GM20431 (cell line): ENCODE data around the gene CRYGA.
"Not testable (repeated sequence)": the region's sequence is repeated elsewhere in the genome, so short reads cannot be mapped to it uniquely, and the experiment has no call there.

Experiments used
- in situ Hi-C: fragments of 300-500 bp; cut with MseI, MboI; formaldehyde crosslinking; loops from one replicate; pipeline ENCODE4 v1.15.0; 2020; ENCODE audit warnings: low sequenced_read_pairs; ENCODE audit not compliant: unreplicated experiment

Gene CRYGA

DNA sequence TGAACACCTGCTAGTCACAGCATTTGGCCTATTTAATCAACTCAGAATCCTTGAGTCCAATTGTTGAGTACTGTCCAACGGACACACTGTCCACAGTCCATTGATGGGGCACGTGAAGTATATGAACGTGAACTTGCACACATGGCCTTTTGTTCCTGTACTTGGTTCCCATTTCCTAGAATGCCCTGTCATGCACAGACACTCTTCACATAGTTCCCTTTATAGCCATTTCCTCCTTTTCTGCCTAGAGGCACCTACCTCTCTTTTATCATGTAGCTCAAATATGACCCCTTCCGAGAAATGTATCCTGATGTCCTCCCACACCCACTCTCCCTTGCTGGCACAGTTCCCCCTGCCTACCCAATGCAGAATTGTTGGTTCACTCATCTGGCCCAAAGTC lies 8.7 kb upstream of the CRYGA start:
- in situ Hi-C loops: no loop called here

DNA sequence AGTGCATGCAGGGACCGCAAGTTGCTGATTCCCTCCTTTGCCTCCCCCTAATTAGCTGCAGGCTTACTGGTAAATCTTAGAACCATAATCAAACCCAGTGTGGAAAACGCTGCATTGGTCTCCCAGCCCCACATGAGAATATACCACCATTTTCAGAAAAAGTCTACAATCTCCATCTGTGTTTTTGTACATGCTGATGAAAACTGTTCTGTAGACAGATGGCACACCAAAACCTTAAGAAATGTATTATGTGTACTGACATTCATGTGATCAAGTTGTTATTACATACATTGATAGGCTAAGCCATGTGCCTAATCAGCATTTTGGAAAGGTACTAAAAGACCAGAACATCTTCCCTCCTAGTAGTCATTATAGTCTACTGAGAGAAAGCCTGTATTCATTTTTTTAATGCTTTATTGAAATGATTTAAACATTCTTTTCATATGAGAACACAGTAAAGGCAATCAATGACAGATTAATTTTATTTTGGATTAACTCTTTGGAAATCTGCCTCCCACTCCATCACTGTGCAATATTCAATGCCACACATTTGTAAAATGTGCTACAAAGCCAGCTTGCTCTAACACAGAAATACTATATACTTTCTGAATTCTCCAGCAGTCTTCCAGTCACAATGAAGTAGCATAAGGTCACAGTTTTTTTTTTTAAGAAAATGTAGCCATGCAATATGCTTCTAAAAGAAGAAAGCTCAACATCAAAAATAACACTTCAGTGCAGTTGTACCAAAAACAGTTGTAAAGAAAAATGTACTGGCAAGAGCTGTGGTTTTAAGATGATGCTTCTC lies 1.8 kb upstream of the CRYGA start:
- in situ Hi-C loops: no loop called here

DNA sequence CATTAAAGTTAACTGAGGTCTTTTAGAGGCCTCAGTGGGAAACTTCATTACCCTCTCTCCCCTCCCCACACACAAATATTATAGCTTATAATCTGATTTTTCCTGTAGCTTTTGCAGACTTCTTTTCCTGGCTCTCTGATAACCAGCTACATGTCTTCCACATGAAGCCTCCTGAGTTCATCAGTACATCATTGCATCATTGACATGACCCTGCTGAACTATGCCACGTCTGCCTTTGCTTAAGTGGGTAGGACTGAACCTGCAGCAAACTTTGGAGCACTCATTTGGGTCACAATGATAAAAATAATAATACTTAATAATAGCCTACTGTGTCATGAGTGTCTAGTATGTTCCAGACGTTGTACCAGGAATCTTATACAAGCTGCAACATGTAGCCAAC lies 7.0 kb downstream of the CRYGA start:
- in situ Hi-C loops: no loop called here

DNA sequence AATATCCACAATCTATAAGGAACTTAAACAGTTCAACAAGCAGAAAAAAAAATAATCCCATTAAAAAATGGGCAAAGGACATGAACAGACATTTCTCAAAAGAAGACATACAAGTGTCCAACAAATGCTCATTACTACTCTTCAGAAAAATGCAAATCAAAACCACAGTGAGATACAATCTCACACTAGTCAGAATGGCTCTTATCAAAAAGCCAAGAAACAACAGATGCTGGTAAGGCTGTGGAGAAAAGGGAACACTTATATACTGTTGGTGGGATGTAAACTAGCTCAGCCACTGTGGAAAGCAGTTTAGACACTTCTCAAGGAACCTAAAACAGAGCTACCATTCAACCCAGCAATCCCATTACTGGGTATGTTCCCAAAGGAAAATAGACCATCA lies 10.2 kb downstream of the CRYGA start:
- in situ Hi-C loops: no loop called here

DNA sequence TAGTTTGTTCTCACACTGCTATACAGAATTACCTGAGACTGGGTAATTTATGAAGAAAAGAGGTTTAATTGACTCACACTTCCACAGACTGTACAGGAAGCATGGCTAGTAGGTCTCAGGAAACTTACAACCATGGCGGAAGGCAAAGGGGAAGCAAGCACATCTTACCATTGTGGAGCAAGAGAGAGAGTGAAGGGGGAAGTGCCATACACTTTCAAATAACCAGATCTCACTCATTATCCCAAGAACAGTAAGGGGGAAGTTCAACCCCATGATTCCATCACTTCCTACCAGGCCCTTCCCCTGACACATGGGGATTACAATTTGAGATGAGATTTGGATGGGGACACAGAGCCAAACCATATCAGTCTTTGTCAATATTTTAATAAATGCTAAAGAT lies 12.4 kb downstream of the CRYGA start:
- in situ Hi-C loops: no loop called here

DNA sequence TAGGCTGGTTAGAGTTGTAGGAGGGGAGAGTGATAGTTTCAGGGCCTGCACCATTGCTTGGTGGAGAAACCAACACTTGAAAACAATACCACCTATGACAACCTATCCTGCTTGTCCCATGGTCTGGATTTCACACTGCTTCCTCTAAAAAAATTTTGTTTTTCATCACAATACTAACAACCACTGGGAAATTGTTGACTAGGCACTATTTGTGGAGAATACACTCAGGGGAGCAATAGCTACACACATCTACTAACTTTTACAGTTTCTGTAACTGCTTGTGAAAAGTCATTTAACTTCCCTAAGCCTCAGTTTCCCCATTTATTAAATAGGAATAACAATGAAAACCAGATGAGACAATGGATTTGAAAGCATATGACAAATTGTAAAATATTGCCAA lies 13.3 kb downstream of the CRYGA start:
- in situ Hi-C loops: no loop called here

DNA sequence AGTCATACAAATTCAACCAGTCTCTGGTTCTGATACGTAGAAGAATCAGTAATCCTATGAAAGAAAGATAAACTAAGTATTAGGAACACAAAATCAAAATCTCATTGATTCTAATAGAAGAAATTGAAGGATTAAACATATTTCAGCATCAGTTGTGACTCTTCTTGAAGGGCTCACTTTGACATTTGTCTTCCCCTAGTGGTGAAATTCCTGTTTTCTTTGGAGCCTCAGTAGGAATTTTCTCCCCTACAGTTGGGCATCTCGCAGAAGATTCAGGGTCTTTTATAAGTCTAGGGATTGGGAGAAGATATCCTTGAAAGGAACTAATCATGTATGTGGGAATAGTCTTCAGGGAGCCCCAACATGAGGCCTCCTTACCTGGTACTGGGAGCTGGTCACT lies 14.6 kb downstream of the CRYGA start:
- in situ Hi-C loops: no loop called here

DNA sequence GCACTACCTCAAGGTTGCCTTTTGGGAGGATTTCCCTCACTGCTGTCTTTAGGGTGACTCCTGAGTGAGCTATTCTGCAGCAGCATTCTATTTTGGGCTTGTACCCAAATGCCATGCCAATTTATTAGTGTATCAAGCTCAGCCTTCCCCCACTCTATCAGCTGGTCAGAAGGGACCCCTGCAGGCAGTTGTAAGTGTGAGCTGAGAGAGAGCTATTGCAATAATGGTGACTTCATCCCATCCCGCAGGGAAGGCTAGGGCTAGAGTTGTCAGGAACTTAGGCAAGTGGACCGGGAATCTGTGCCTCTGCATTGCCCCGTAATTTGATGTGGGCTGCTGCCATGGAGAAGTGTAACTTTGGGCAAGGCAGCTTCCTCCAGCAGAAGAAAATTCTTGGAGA lies 15.6 kb downstream of the CRYGA start:
- in situ Hi-C loops: no loop called here

DNA sequence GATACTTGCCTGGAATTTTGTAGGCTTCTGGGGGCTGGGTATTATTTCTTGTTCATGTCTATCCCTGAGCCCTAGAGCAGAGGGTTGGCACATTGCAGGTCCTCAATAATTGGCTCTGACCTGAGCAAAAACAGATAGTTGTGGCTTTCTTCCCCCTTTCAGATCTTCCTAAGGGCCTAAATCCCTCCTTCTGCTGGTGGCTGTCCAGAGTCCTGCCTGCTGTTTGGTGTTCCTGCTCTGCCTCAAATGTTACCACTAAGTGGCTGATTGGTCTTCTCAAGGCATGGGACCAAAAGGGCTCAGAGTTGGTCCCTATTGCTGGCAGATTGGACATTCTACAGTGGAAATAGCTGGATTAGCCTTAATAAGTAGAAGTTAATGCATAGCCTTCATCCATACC lies 16.4 kb downstream of the CRYGA start:
- in situ Hi-C loops: no loop called here

DNA sequence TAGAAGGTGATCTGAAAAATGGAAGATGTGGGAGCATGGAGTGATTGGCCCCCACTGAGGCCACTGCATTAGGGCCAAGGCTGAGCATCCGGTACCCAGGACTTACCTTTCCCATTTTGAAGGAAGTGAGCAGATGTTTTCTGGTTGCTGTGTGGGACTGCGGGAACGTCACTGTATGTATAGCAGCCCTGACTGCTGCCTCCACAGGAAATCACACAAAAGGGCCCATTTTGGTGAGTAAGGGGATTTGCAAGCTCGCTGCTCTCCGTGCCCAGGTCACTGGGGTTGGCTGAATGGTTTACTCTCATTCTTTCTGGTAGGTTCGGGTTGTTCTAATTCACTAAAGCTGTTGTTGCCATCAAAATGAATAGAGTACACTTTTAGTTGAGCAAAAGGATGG lies 17.4 kb downstream of the CRYGA start, which contains the start of gene CRYGB:
Gene CRYGB, minus strand, starts transcription at position 153 of the 400 bp plus-strand sequence. Its CDS starts 38 bp downstream, at position 115.
- in situ Hi-C loops: no loop called here

DNA sequence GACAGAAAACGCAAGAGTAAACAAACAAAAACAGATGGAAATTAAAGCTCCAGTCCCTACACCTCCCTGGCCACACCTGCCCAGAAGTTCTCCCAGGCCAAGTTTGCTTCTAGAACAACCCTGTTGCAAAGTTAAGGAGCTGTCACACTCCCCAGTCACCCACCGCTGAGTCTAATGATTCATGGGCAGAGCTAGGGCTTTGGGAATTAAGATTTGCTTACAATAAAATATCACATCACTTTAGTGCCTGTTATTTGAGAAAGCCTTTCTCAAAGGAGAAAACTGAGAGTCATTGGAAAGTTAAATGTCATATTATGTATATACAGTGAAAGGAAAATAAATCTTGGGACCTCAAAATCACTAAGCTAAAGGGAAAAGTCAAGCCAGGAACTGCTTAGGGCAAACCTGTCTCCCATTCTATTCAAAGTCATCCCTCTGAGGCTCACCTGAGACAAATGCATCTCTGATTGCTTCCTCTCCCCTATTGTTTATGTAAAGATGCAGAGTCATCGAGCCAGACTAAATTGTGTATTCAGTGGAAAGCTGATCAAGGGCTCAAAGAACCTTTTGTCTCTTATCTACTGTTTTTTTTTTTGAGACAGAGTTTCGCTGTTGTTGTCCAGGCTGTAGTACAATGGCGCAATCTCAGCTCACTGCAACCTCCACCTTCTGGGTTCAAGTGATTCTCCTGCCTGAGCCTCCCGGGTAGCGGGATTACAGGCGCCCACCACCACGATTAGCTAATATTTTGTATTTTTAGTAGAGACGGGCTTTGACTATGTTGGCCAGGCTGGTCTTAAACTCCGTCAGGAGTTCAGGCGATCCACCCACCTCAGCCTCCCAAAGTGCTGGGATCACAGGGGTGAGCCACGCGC lies 20.2 kb downstream of the CRYGA start:
- in situ Hi-C loops: no loop called here

DNA sequence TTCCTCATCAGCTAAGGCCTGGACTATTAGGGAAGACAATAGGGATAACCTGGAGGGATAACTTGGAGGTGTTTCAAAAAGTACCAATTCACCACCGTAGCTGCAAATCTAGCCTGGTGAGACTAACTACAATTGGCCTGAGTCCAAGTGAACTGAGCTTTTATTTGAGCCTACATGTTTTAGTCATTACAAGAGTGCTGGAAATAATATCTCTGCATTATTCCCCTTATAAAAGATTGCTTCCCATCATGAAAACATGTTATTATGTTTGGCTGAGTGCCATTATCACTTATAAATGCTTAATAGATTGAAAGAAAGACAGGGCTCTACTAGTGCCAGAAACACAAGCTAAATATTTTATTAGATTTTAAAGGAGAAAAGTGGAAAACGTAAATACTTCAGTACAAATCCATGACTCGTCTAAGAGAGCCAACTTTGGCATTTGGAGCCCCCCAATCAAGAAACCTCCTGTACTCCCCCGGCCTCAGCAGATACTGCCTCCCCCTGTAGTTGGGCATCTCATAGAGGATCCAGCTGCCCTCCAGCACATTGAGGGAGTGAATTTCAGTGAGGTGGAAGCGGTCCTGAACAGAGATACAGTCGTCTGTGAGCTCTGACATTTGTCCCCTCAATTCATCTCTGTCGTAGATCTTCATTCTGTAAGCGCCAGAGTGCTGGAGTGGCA lies 21.0 kb downstream of the CRYGA start:
- in situ Hi-C loops: no loop called here

DNA sequence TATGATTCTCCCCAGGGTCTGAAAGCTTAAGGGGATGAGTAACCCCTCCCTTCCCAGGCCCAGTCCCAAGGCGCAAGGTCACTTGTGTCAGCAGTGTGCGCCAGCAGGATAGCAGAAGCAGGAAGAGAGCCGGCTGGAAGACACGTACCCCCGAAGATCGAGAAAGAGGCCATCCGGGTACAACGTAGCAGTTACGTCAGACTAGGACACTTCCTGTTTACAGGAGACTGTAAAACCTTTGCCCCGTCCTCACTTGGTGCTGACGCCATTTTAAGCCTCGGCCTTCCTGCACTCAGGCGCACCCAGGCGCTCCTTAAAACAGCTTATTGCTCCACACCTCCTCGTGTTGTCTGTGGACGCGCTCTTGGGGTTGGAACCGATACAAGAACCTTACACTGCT lies 23.9 kb downstream of the CRYGA start:
- in situ Hi-C loops: no loop called here

DNA sequence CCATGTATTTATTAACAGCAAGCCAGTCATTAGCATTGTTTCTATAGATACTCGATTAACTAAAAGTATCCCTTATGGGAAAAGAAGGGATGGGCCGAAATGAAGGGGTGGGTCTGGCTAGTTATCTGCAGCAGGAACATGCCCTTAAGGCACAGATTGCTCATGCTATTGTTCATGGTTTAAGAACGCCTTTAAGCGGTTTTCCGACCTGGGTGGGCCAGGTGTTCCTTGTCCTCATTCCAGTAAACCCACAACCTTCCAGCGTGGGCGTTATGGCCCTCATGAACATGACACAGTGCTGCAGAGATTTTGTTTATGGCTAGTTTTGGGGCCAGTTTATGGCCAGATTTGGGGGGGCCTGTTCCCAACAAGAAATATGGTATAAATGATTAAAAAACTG lies 25.1 kb downstream of the CRYGA start:
- in situ Hi-C loops: not testable (repeated sequence)

DNA sequence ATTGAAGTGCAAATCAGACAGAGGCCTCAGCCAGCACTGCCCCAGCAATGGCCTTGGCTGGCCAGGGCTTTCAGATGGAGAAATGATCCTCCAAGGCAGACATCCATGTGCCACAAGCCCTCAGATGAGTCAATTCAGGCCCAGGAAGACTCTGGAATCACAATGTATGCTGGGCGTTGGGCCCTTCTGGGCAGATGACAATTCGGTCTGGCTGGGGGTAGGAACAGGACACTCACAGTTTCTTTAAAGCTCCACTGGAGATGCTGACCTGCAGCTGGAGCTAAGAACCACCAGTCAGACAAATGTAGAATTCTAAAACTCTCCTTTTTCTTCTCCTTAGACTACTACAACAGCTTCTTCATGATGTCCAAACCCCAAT lies 26.7 kb downstream of the CRYGA start:
- in situ Hi-C loops: no loop called here

DNA sequence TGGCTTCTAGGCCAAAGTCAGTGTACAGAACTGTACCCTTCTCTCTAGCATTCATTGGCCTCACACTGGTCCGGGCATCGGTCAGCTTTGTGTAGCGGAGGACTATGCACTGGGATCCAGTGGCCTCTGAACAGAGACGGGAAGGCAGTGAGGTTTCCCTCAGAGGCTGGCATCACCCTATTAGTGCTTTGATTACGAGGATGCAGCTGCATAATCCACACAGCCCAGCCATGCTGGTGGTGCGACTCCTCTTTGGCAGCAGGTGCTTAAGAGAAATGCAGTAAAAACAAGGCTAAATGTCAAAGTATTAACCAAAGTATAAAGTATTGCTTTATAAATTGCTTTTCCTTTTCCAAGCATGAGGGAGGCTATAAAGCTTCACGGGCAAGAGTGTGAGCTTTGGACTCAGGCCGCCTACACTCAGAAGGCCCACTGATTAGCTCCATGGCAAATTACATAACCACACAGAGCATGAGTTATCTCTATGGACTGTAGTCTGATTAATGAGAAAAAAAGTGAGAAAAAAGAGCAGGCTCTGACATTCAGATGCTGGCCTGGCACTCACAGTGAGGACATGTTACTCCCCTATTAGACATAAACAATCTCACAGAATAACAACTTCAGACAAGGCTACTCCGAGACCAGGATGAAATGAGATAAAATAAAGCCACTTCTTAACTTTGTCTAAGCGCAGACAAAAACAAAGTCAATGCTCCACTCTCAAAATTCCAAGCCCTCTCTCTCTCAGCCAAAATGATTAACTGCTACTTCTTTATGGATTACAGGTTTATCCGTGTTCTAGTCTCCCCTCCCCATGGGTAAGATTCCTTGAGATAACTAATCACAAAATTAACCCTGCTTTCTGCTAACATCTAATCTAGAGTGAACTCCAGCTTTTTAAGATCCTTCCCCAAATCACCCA lies 27.3 kb downstream of the CRYGA start:
- in situ Hi-C loops: no loop called here

DNA sequence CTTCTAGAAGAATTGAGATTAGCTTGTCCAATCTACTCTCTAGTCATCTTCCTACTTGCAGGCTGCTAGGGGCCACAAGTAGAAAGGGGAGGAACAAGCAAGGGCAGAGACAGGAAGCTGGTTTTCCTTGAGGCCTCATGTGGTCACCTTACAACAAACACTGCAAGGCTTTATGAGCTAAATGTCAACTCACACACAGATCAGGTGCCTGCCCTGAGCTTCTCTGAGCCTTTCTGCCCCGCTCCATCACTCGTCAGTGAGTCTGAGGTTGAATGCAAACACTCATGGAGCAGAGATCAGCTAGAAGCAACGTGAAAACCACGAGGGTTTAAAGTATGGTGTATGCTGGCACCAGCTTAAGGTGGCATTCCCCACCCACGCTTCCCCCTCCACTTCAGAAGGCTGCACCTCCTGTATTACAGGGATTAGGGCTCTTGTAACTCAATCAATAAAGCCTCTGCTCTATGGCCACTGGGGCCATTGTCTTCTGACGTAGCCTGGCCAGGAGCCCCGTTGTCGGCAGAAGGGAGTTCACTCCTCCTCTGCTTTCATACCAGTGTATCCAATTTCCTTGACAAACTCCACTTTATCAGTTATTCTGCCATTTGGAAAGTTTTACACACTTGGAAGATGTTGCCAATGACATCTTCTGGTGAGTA lies 28.3 kb downstream of the CRYGA start:
- in situ Hi-C loops: no loop called here

DNA sequence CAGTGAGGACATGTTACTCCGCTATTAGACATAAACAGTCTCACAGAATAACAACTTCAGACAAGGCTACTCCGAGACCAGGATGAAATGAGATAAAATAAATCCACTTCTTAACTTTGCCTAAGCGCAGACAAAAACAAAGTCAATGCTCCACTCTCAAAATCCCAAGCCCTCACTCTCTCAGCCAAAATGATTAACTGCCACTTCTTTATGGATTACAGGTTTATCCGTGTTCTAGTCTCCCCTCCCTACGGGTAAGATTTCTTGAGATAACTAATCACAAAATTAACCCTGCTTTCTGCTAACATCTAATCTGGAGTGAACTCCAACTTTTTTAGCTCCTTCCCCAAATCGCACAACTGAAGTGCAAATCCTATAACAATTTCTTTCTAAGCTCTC lies 32.7 kb downstream of the CRYGA start:
- in situ Hi-C loops: no loop called here
